MCF 10A (cell line): ENCODE measurements around the gene TPSB2. TPM values are rescaled to one million over a fixed set of nuclear protein-coding genes. Genes with fewer than 3 reads are reported as not detected.

ENCODE experiments used
- BruUV-seq: library from RNA; stranded (reverse); fragments of 400-500 nt; replicated peaks from 2 replicates; lab custom pipeline; 2021; lab: Mats Ljungman, UMichigan
- CTCF ChIA-PET: fragments of 300-600 bp; sonication (Branson Sonifier 250); formaldehyde crosslinking; extraction: SDS; loops from one replicate; lab custom pipeline; 2021; ENCODE audit warnings: antibody characterized with exemption, inconsistent platforms; lab: Yijun Ruan, JAX
- POLR2A ChIA-PET: fragments of 300-600, 350-650 bp; sonication (Branson Sonifier 250); formaldehyde crosslinking; extraction: SDS; loops from one replicate; lab custom pipeline; 2020; ENCODE audit warnings: antibody characterized with exemption, inconsistent platforms; lab: Yijun Ruan, JAX
- DNase-seq: peaks from one replicate; pipeline ENCODE4 v3.0.0-alpha.2; 2018; ENCODE audit not compliant: unreplicated experiment
- H3K27ac Mint-ChIP-seq: one replicate; pipeline ENCODE4 v1.8.0; 2022; ENCODE audit warnings: mild to moderate bottlenecking, low read depth, mixed read lengths; ENCODE audit not compliant: unreplicated experiment
- H3K27me3 Mint-ChIP-seq: one replicate; pipeline ENCODE4 v1.8.0; 2022; ENCODE audit warnings: mixed read lengths; ENCODE audit not compliant: insufficient read depth, unreplicated experiment
- H3K36me3 Mint-ChIP-seq: one replicate; pipeline ENCODE4 v1.8.0; 2022; ENCODE audit warnings: mild to moderate bottlenecking, moderate library complexity, mixed read lengths; ENCODE audit not compliant: insufficient read depth, unreplicated experiment
- H3K4me1 Mint-ChIP-seq: one replicate; pipeline ENCODE4 v1.8.0; 2022; ENCODE audit warnings: mixed read lengths; ENCODE audit not compliant: insufficient read depth, unreplicated experiment
- H3K4me3 Mint-ChIP-seq: one replicate; pipeline ENCODE4 v1.8.0; 2022; ENCODE audit warnings: mild to moderate bottlenecking, moderate library complexity, mixed read lengths; ENCODE audit not compliant: unreplicated experiment
- H3K9me3 Mint-ChIP-seq: one replicate; pipeline ENCODE4 v1.8.0; 2022; ENCODE audit warnings: mixed read lengths; ENCODE audit not compliant: unreplicated experiment
- CTCF ChIP-seq: fragments of 200-600 bp; IDR thresholded peaks from one replicate; pipeline ENCODE4 v1.8.0; 2022; ENCODE audit warnings: antibody characterized with exemption, mild to moderate bottlenecking; ENCODE audit not compliant: unreplicated experiment
- intact Hi-C: fragments of 100-400 bp; cut with micrococcal nuclease; formaldehyde crosslinking; loops from 2 replicates; pipeline ENCODE4 v1.14.1; 2022
- total RNA-seq: library from RNA; stranded (reverse); gene quantifications from 2 replicates; pipeline ENCODE4 v1.2.3, GENCODE V29; 2022

Gene TPSB2
- total RNA-seq, 1 experiment from 2014 or later = not detected

- ChIA-PET CTCF (interaction anchor here (0.6 to 1.1 kb wide), 3 partner anchors 23 to 324 kb away, joined by 3 read pairs; no protein-coding TSS in a partner anchor), POLR2A (no interaction called here)
- Mint-ChIP-seq H3K9me3 (no peaks in the 10 kb centered on the region), H3K27me3 (peaks cover 40% of the 10 kb centered on the region), H3K36me3 (no peaks in the 10 kb centered on the region), H3K4me1 (no peaks in the 10 kb centered on the region), H3K27ac (no peak overlapping the region), H3K4me3 (no peak overlapping the region)
- TF ChIP-seq CTCF = no peak
- no TSS peak for BruUV-seq
- no peak for DNase-seq
- intact Hi-C loops = no loop called here
These were observed 47.2 kb upstream of the TPSB2 start for GRCh38 chr16:1277151-1277598.

GRCh38 chr16:1276580-1276878 lies 46.5 kb upstream of the TPSB2 start:
- Mint-ChIP-seq H3K4me3 (no peak overlapping the region), H3K27ac (no peak overlapping the region), H3K27me3 (peaks cover 40% of the 10 kb centered on the region), H3K4me1 (no peaks in the 10 kb centered on the region), H3K9me3 (no peaks in the 10 kb centered on the region), H3K36me3 (no peaks in the 10 kb centered on the region)
- intact Hi-C loops = no loop called here
- no peak for DNase-seq
- CTCF ChIA-PET = interaction anchor here (0.6 to 1.1 kb wide), 2 partner anchors 24 to 69 kb away, joined by 3 read pairs; no protein-coding TSS in a partner anchor
- POLR2A ChIA-PET = no interaction called here
- BruUV-seq = no TSS peak
- no peak for TF ChIP-seq CTCF

DNA sequence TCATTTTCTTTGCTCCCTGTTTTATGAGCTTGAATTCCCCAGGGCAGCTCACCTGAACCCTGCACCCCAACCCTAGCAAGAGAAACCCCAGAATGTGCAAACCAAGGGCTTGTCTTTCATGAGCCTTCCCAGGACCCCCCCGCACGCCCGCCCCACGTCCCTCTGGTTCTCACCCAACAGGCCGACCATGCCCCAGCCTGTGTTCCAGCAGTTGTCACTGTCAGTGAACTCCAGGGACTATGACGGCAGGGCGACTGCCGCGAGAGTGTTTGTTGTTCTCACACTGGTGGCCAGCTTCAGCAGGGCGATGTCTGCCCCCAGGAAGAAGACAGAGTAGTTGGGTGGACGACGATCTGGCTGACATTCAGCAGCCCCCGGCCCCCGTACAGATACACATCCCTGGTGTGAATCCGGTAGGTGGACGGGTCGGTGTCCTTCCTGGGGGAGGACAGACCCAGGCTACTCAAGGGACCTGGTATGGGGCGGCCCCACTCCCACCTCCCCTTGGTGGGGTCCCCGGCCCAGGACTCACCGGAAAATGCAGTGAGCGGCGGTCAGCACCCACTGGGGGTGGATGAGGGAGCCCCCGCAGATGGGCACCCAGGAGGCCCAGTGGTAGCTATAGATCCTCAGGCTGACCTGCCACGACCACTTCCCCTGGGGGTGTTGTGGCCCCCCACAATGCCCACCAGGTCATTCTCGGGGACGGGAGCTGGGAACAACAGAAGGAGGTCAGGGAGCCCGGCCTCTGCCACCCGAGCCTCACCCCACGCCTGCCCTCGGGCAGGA lies 46.0 kb upstream of the TPSB2 start:
- peaks cover 40% of the 10 kb centered on the region for H3K27me3 Mint-ChIP-seq
- H3K9me3 Mint-ChIP-seq = no peaks in the 10 kb centered on the region
- H3K27ac Mint-ChIP-seq = no peak overlapping the region
- H3K4me1 Mint-ChIP-seq = no peaks in the 10 kb centered on the region
- BruUV-seq = no TSS peak
- no peaks in the 10 kb centered on the region for H3K36me3 Mint-ChIP-seq
- CTCF ChIA-PET = interaction anchor here (0.6 kb wide), 1 partner anchor 70 kb away, joined by 3 read pairs; no protein-coding TSS in a partner anchor
- H3K4me3 Mint-ChIP-seq = no peak overlapping the region
- no peak for TF ChIP-seq CTCF
- POLR2A ChIA-PET = no interaction called here
- intact Hi-C loops = no loop called here
- DNase-seq = no peak

- no peaks in the 10 kb centered on the region for H3K4me1 Mint-ChIP-seq
- no peak overlapping the region for H3K4me3 Mint-ChIP-seq
- TF ChIP-seq CTCF = no peak
- no peaks in the 10 kb centered on the region for H3K9me3 Mint-ChIP-seq
- DNase-seq = no peak
- intact Hi-C loops = no loop called here
- peaks cover 40% of the 10 kb centered on the region for H3K27me3 Mint-ChIP-seq
- no peaks in the 10 kb centered on the region for H3K36me3 Mint-ChIP-seq
- BruUV-seq = no TSS peak
- no peak overlapping the region for H3K27ac Mint-ChIP-seq
- ChIA-PET POLR2A (no interaction called here), CTCF (no interaction called here)
These were observed 44.8 kb upstream of the TPSB2 start for GRCh38 chr16:1274767-1275166.
